ENCODE results near the gene KCTD18. TPM values are rescaled to one million over a fixed set of nuclear protein-coding genes. Genes with fewer than 3 reads are reported as not detected.

KCTD18 gene
- polyA plus RNA-seq, 1 of the 3 experiments (the other 2 are of a cell fraction): 8.0 TPM

DNA sequence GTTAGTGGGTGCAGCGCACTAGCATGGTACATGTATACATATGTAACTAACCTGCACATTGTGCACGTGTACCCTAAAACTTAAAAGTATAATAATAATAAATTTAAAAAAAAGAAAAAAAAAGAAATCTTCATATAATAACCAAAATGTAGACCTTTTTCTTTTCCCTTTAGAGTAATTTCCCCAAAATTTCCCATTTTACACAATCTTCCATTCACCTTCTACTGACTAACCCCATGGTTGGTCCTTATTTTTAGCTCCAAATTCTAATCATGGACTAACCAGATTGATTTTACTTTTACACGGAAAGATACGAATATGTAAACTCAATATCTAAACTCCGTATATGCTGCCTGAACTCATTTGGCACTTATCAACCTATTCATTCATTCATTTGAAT, 7.7 kb downstream of the KCTD18 start (continued):
- TF ChIP-seq, protein P1, sequence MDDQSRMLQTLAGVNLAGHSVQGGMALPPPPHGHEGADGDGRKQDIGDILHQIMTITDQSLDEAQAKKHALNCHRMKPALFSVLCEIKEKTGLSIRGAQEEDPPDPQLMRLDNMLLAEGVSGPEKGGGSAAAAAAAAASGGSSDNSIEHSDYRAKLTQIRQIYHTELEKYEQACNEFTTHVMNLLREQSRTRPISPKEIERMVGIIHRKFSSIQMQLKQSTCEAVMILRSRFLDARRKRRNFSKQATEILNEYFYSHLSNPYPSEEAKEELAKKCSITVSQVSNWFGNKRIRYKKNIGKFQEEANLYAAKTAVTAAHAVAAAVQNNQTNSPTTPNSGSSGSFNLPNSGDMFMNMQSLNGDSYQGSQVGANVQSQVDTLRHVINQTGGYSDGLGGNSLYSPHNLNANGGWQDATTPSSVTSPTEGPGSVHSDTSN (IDR thresholded peaks at IDR 0.05): no peak
- TF ChIP-seq, protein P2, sequence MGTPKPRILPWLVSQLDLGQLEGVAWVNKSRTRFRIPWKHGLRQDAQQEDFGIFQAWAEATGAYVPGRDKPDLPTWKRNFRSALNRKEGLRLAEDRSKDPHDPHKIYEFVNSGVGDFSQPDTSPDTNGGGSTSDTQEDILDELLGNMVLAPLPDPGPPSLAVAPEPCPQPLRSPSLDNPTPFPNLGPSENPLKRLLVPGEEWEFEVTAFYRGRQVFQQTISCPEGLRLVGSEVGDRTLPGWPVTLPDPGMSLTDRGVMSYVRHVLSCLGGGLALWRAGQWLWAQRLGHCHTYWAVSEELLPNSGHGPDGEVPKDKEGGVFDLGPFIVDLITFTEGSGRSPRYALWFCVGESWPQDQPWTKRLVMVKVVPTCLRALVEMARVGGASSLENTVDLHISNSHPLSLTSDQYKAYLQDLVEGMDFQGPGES (IDR thresholded peaks at IDR 0.05; ENCODE audit: low read depth, low read length): no peak

DNA sequence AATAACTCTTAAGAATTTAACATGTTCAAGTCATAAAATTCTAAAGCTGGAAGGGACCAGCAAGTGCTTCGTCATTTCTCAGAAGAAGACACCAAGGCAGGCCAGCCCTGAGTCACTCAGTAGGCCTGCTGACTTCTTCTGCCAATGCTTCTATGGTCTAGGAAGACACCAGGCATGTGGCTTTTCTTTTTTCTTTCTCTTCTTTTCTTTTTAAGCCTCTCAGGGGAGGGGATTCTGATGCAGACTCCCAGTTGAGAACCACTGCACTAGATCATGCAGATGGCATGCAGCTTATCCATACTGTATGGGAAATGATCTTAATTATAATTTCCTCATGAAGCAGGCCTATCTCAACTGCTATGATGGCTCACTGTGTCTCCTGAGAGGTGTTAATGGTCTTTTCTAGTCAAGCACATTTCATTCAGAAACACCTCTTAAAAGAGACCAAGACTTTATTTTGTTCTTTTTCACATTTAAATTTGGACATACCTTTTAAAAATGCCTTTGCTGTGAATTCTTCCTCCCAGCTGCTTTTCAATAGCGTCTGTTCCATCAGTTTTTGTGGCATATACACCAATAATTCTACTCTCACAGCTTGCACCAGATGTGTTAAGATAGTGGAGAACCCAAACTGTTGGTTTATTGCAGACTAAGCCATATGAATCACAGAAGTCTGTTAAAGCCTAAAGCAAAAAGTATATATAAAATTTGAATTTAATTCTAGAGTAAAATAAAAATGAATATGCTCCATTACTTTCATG, 11.3 kb downstream of the KCTD18 start:
- H3K4me2 ChIP-seq: no peak overlapping the region
- CTCF ChIA-PET: interaction anchor here (1.0 to 2.3 kb wide), 4 partner anchors 11 to 525 kb away, joined by 3 to 12 read pairs (median 6); partner anchors contain the start of gene KCTD18
- peaks cover 40 to 42% of the 10 kb centered on the region in 2 experiments for H3K36me3 ChIP-seq (replicated peaks in 1 of 2; ENCODE audit: control insufficient read depth in 1 of 2, insufficient read depth in 2 of 2, low read length in 1 of 2)
- POLR2A ChIA-PET: no interaction called here
- H3K79me2 ChIP-seq (ENCODE audit: insufficient read depth): no peaks in the 10 kb centered on the region
- no peak overlapping the region for H3K4me3 ChIP-seq (ENCODE audit: low read depth in 2 of 2, low read length in 1 of 2)
- H3K27me3 ChIP-seq (ENCODE audit: insufficient read depth): no peaks in the 10 kb centered on the region
- 91% methylated on average over 2 of the region's 2 CpGs for WGBS (ENCODE audit: low lambda C conversion rate)
- no peak for DNase-seq
- no peaks in the 10 kb centered on the region for H3K9me2 ChIP-seq
- H3K9me3 ChIP-seq: no peaks in the 10 kb centered on the region
- no peak overlapping the region; a peak in 1 of 4 replicates for H3K27ac ChIP-seq (ENCODE audit: low read depth in 2 of 2, low read length in 1 of 2)
- no peaks in the 10 kb centered on the region for H4K20me1 ChIP-seq (ENCODE audit: insufficient read depth)
- H3K9ac ChIP-seq: no peak overlapping the region
- H3F3A ChIP-seq (replicated peaks; ENCODE audit: insufficient read depth): peaks cover 3% of the 10 kb centered on the region
- no peak for TF ChIP-seq JUND (IDR thresholded peaks at IDR 0.05)
- TF ChIP-seq, protein P3, sequence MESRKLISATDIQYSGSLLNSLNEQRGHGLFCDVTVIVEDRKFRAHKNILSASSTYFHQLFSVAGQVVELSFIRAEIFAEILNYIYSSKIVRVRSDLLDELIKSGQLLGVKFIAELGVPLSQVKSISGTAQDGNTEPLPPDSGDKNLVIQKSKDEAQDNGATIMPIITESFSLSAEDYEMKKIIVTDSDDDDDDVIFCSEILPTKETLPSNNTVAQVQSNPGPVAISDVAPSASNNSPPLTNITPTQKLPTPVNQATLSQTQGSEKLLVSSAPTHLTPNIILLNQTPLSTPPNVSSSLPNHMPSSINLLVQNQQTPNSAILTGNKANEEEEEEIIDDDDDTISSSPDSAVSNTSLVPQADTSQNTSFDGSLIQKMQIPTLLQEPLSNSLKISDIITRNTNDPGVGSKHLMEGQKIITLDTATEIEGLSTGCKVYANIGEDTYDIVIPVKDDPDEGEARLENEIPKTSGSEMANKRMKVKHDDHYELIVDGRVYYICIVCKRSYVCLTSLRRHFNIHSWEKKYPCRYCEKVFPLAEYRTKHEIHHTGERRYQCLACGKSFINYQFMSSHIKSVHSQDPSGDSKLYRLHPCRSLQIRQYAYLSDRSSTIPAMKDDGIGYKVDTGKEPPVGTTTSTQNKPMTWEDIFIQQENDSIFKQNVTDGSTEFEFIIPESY (IDR thresholded peaks at IDR 0.05; ENCODE audit: borderline replicate concordance, low read depth): no peak
- TF ChIP-seq, protein P4, sequence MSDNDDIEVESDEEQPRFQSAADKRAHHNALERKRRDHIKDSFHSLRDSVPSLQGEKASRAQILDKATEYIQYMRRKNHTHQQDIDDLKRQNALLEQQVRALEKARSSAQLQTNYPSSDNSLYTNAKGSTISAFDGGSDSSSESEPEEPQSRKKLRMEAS (IDR thresholded peaks at IDR 0.05; ENCODE audit: low read depth): no peak
- no peak overlapping the region for H2AFZ ChIP-seq (ENCODE audit: low read depth)
- no peaks in the 10 kb centered on the region for H3K4me1 ChIP-seq (ENCODE audit: control insufficient read depth in 1 of 2, insufficient read depth in 2 of 2, low read depth in 1 of 2, low read length in 1 of 2)

DNA sequence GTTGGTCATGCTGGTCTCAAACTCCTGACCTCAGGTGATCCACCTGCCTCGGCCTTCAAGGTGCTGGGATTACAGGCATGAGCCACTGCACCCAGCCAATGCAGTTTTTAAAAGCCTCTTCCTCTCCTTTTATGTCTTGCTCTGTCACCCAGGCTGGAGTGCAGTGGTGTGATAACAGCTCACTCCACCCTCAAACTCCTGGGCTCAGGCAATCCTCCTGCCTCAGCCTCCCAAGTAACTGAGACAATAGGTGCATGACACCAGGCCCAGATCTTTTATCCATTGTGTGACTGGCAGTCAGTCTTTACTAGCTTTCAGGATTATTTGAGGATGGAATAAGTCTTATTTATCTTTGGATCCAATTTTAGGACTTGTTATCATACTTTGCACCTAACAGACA, 13.2 kb downstream of the KCTD18 start:
- TF ChIP-seq EZH2phosphoT487 (IDR thresholded peaks at IDR 0.05; ENCODE audit: borderline replicate concordance, low read depth) (no peak), RAD21 (IDR thresholded peaks at IDR 0.05; ENCODE audit: low read length) (no peak), NFIC (IDR thresholded peaks at IDR 0.05; ENCODE audit: borderline replicate concordance) (no peak), JUND (IDR thresholded peaks at IDR 0.05) (no peak)
- TF ChIP-seq, protein P1 (IDR thresholded peaks at IDR 0.05): no peak
- TF ChIP-seq, protein P5, sequence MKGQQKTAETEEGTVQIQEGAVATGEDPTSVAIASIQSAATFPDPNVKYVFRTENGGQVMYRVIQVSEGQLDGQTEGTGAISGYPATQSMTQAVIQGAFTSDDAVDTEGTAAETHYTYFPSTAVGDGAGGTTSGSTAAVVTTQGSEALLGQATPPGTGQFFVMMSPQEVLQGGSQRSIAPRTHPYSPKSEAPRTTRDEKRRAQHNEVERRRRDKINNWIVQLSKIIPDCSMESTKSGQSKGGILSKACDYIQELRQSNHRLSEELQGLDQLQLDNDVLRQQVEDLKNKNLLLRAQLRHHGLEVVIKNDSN (IDR thresholded peaks at IDR 0.05; ENCODE audit: borderline replicate concordance, low read depth): no peak
- peaks cover 3% of the 10 kb centered on the region for H3F3A ChIP-seq (replicated peaks; ENCODE audit: insufficient read depth)

More for the DNA sequence above, 13.2 kb downstream of the KCTD18 start:
- Histone ChIP-seq H3K9ac (no peak overlapping the region), H3K27me3 (ENCODE audit: insufficient read depth) (no peaks in the 10 kb centered on the region), H3K4me1 (ENCODE audit: control insufficient read depth in 1 of 2, insufficient read depth in 2 of 2, low read depth in 1 of 2, low read length in 1 of 2) (peaks cover 0 to 2% of the 10 kb centered on the region in 2 experiments; a peak in 1 of 4 replicates), H3K9me3 (no peaks in the 10 kb centered on the region), H3K36me3 (replicated peaks in 1 of 2; ENCODE audit: control insufficient read depth in 1 of 2, insufficient read depth in 2 of 2, low read length in 1 of 2) (peaks cover 38 to 55% of the 10 kb centered on the region in 2 experiments), H3K4me2 (no peak overlapping the region), H3K4me3 (ENCODE audit: low read depth in 2 of 2, low read length in 1 of 2) (no peak overlapping the region), H3K79me2 (ENCODE audit: insufficient read depth) (no peaks in the 10 kb centered on the region), H4K20me1 (ENCODE audit: insufficient read depth) (no peaks in the 10 kb centered on the region), H3K9me2 (no peaks in the 10 kb centered on the region), H3K27ac (ENCODE audit: low read depth in 2 of 2, low read length in 1 of 2) (no peak overlapping the region), H2AFZ (ENCODE audit: low read depth) (no peak overlapping the region)
- no peak for DNase-seq
- CTCF ChIA-PET: interaction anchor here (1.0 to 1.5 kb wide), 4 partner anchors 11 to 337 kb away, joined by 3 to 7 read pairs (median 3); partner anchors contain the start of gene KCTD18
- 88% methylated on average over 1 of the region's 1 CpG for WGBS (ENCODE audit: low lambda C conversion rate)
- POLR2A ChIA-PET: no interaction called here

Data from SK-N-SH (cell line).